Osteocyte (in vitro differentiated cells): ENCODE measurements around the gene DYRK2. TPM values are rescaled to one million over a fixed set of nuclear protein-coding genes. Genes with fewer than 3 reads are reported as not detected.

Experiments
- DNase-seq: peaks from one replicate; pipeline ENCODE4 v3.0.0; 2021; ENCODE audit warnings: mixed read lengths; ENCODE audit not compliant: unreplicated experiment; ENCODE audit errors: extremely low spot score
- H3K27ac Mint-ChIP-seq: one replicate; pipeline ENCODE4 v1.8.0; 2021; ENCODE audit warnings: mild to moderate bottlenecking, mixed read lengths; ENCODE audit not compliant: unreplicated experiment
- H3K27me3 Mint-ChIP-seq: one replicate; pipeline ENCODE4 v1.8.0; 2021; ENCODE audit warnings: mixed read lengths; ENCODE audit not compliant: unreplicated experiment
- H3K36me3 Mint-ChIP-seq: one replicate; pipeline ENCODE4 v1.8.0; 2021; ENCODE audit warnings: mixed read lengths; ENCODE audit not compliant: unreplicated experiment
- H3K4me1 Mint-ChIP-seq: one replicate; pipeline ENCODE4 v1.8.0; 2021; ENCODE audit warnings: mixed read lengths; ENCODE audit not compliant: unreplicated experiment
- H3K4me3 Mint-ChIP-seq: one replicate; pipeline ENCODE4 v1.8.0; 2021; ENCODE audit warnings: mild to moderate bottlenecking, moderate library complexity, mixed read lengths; ENCODE audit not compliant: unreplicated experiment
- H3K9me3 Mint-ChIP-seq: one replicate; pipeline ENCODE4 v1.8.0; 2021; ENCODE audit warnings: mixed read lengths; ENCODE audit not compliant: unreplicated experiment
- CTCF ChIP-seq: fragments of 200-600 bp; sonication (generic); IDR thresholded peaks from 2 replicates; pipeline ENCODE4 v1.5.0; 2021; ENCODE audit warnings: antibody characterized with exemption, mild to moderate bottlenecking, moderate library complexity
- total RNA-seq: library from RNA; stranded (reverse); gene quantifications from 2 replicates; pipeline ENCODE4 v1.2.1, GENCODE V29; 2021

DYRK2 gene
- total RNA-seq, 1 donor from 2014 or later: 28.9 TPM

DNA sequence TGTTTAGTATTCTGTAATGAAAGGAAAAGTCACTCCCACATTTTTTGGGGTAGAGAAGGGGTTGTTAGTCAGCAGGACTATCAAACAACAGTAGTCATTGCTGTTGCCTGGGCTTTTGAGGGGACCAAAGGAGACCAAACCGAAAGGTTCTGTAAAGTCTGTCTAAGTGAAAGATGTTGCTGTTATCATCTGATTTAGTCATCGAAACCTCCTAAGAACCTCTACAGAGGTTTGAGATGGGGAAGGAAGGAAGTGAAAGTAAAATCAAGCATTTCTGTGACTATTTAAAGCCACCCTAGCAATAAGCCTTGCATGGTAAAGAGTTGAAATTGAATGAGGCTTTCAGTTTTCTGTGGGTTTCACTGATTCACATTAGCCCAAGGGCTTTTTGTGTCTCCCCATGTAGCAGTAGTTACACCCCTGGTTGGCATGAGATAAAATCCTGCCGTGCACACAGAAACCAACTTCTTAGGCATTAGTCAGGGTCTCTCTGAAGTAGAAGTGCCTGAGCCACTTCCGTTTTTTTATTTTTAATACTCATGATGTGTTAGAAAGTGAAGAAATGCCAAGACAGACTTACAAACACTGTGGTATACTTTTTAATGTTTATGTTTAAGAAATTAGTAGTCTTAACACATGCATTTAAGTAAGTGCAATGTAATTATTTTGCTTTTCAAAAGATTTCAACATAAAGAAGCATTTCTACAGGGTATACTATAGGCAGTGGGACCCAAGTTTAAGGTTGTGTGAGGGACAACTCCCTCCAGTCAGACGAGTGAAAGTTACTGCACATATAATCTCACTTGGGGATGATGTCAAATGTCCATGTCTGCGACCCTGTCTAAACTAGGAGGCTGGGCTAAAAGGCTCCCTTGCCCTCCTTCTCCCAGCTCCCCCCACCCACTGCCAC lies 50.4 kb downstream of the DYRK2 start:
- Mint-ChIP-seq H3K4me3 (peak overlapping the region; percentile 76), H3K27ac (peak overlapping the region; percentile 94), H3K9me3 (no peaks in the 10 kb centered on the region), H3K27me3 (no peaks in the 10 kb centered on the region), H3K4me1 (peaks cover 43% of the 10 kb centered on the region), H3K36me3 (no peaks in the 10 kb centered on the region)
- TF ChIP-seq CTCF: no peak
- DNase-seq: no peak

- no peak overlapping the region for H3K4me3 Mint-ChIP-seq
- H3K9me3 Mint-ChIP-seq: no peaks in the 10 kb centered on the region
- no peak for TF ChIP-seq CTCF
- H3K27me3 Mint-ChIP-seq: no peaks in the 10 kb centered on the region
- H3K27ac Mint-ChIP-seq: peak overlapping the region; percentile 36
- DNase-seq: no peak
- no peaks in the 10 kb centered on the region for H3K36me3 Mint-ChIP-seq
- peaks cover 65% of the 10 kb centered on the region for H3K4me1 Mint-ChIP-seq
Observed at GRCh38 chr12:67701121-67701520, 52.6 kb downstream of the DYRK2 start.

- no peaks in the 10 kb centered on the region for H3K27me3 Mint-ChIP-seq
- no peak overlapping the region for H3K27ac Mint-ChIP-seq
- H3K4me1 Mint-ChIP-seq: peaks cover 69% of the 10 kb centered on the region
- DNase-seq: no peak
- TF ChIP-seq CTCF: no peak
- H3K4me3 Mint-ChIP-seq: no peak overlapping the region
- no peaks in the 10 kb centered on the region for H3K9me3 Mint-ChIP-seq
- no peaks in the 10 kb centered on the region for H3K36me3 Mint-ChIP-seq
Observed at GRCh38 chr12:67702136-67702535, 53.6 kb downstream of the DYRK2 start.

DNA sequence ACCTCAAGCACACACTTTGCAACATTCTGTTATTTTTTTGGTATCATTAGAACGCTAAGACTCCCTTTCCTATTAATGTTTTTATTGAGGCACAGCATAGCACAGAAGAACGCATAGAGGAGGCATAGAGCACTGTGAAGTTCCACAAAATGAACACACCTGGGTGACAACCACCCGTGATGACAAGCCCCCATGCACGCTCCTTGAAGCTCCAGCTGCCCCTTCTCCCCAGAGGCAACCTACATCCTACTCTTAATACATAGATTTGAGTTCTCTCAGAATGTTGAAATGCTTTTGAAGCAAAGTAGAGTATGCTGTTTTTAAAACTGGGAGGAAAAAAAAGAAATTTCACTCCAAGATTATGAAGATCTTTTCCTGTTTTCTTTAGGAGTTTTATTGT lies 55.5 kb downstream of the DYRK2 start:
- no peak for DNase-seq
- H3K4me1 Mint-ChIP-seq: peaks cover 54% of the 10 kb centered on the region
- H3K27ac Mint-ChIP-seq: no peak overlapping the region
- H3K36me3 Mint-ChIP-seq: no peaks in the 10 kb centered on the region
- H3K9me3 Mint-ChIP-seq: no peaks in the 10 kb centered on the region
- H3K27me3 Mint-ChIP-seq: no peaks in the 10 kb centered on the region
- H3K4me3 Mint-ChIP-seq: no peak overlapping the region
- TF ChIP-seq CTCF: no peak
